Subcutaneous adipose tissue (tissue), 4 donors: Measurements from ENCODE around the gene EDDM13. TPM values are rescaled to one million over a fixed set of nuclear protein-coding genes. Genes with fewer than 3 reads are reported as not detected.

Experiments
- small RNA-seq: library from RNA; depleted of rRNA; stranded (forward); fragments of <200 nt; gene quantifications from one replicate; pipeline ENCODE3, GENCODE V24; 2016
- total RNA-seq, 4 donors: library from RNA; depleted of rRNA; stranded (reverse); fragments of >200 nt; gene quantifications; one replicate each; pipeline ENCODE4 v1.1.0, GENCODE V29; 2016

Gene EDDM13
- total RNA-seq, 4 donors from 2014 or later, result 2.3 TPM; not detected in 3

Small RNAs within 50 kb of the gene (small RNA-seq; reads per million reads assigned to genes)
- gene RF00019, result 0.49 reads per million

Other genes starting within 250 kb of the EDDM13 start
- gene ZNF787, start 151.5 kb upstream of the EDDM13 start, total RNA-seq, result 10 to 100 TPM in 1 of 4 donors, 1 to 10 TPM in 3; 3.6 to 11.7 (median 5.7) TPM
- 10 to 100 TPM in 2 of 4 donors, 1 to 10 TPM in 2; 5.4 to 35.6 (median 11.3) TPM for gene ZNF444, start 131.5 kb upstream of the EDDM13 start, total RNA-seq
- not detected for gene GALP, start 96.7 kb upstream of the EDDM13 start, total RNA-seq
- not detected for gene ZSCAN5B, start 75.0 kb upstream of the EDDM13 start, total RNA-seq
- gene ZSCAN5C, start 70.5 kb upstream of the EDDM13 start, total RNA-seq, result not detected
- gene ZSCAN5A, start 42.1 kb downstream of the EDDM13 start, total RNA-seq, result 1 to 10 TPM; 5.9 to 10.0 (median 7.0) TPM
- gene ZNF582, start 120.8 kb downstream of the EDDM13 start, total RNA-seq, result 1 to 10 TPM; 2.4 to 3.8 (median 3.1) TPM
- gene ZNF583, start 131.6 kb downstream of the EDDM13 start, total RNA-seq, result 1 to 10 TPM; 4.9 to 10.0 (median 8.5) TPM
- gene ZNF667, start 204.6 kb downstream of the EDDM13 start, total RNA-seq, result 1 to 10 TPM; 2.9 to 7.9 (median 3.7) TPM
- gene ZNF471, start 235.1 kb downstream of the EDDM13 start, total RNA-seq, result 10 to 100 TPM in 1 of 4 donors, 1 to 10 TPM in 3; 3.7 to 10.4 (median 5.4) TPM